ENCODE results near the gene SHD. TPM values are rescaled to one million over a fixed set of nuclear protein-coding genes. Genes with fewer than 3 reads are reported as not detected.
A peak's percentile ranks its signal among the peaks of the same experiment; 100 is the strongest.

Gene SHD
- total RNA-seq, 1 experiment from 2014 or later: 4.4 TPM

DNA sequence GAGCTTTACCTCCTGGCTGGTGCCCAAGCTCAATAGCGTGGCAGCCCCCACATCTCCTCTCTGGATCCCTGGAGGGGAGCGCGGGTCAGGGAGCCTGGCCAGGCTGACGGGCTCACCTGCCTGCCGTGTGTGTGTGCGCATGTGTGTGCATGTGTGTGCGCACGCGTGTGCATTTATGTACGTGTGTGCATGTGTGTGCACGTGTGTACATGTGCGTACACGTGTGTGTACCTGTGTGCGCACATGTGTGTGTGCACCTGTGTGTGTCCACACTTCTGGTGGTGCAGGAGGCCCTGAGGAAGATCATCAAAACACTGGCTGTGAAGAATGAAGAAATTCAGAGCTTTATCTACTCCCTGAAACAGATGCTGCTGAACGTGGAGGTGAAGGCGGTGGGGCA lies 26.6 kb downstream of the SHD start:
- Histone ChIP-seq H3K4ac (ENCODE audit: low read depth, low read length) (no peak overlapping the region), H3K14ac (ENCODE audit: insufficient read depth, low read length) (no peak overlapping the region), H3K9ac (ENCODE audit: extremely low read depth, insufficient read length, low read length) (no peak overlapping the region)

More for the DNA sequence above, 26.6 kb downstream of the SHD start:
- no peak for DNase-seq
- Histone ChIP-seq H4K5ac (ENCODE audit: insufficient read length, low read depth, low read length) (no peak overlapping the region), H3K9me3 (ENCODE audit: control insufficient read depth, low read depth, low read length) (no peaks in the 10 kb centered on the region), H2BK12ac (ENCODE audit: insufficient read length, low read depth, low read length) (no peak overlapping the region), H2BK15ac (ENCODE audit: low read depth, low read length) (no peak overlapping the region), H3K27me3 (ENCODE audit: insufficient read depth, low read length) (no peaks in the 10 kb centered on the region), H2AFZ (ENCODE audit: low read length) (no peak overlapping the region), H3K18ac (ENCODE audit: insufficient read length, low read depth, low read length) (no peak overlapping the region), H3T11ph (ENCODE audit: low read length) (no peak overlapping the region), H2BK20ac (ENCODE audit: low read depth, low read length, poor library complexity, severe bottlenecking) (no peak overlapping the region), H3K56ac (ENCODE audit: insufficient read length, low read depth, low read length) (no peak overlapping the region), H2BK5ac (ENCODE audit: insufficient read length, low read length) (no peak overlapping the region), H4K91ac (ENCODE audit: insufficient read length, low read depth, low read length) (no peak overlapping the region), H4K20me1 (ENCODE audit: control insufficient read depth, insufficient read depth, insufficient read length) (no peaks in the 10 kb centered on the region), H3K4me2 (ENCODE audit: insufficient read depth, insufficient read length, low read length) (no peak overlapping the region), H3K79me2 (ENCODE audit: insufficient read depth, low read length) (no peaks in the 10 kb centered on the region), H4K8ac (replicated peaks; ENCODE audit: insufficient read length, low read depth, low read length) (no peak overlapping the region), H3K23ac (ENCODE audit: insufficient read length, low read depth, low read length) (no peak overlapping the region), H3K4me1 (ENCODE audit: insufficient read depth, low read length) (no peaks in the 10 kb centered on the region), H2BK120ac (ENCODE audit: low read depth, low read length, poor library complexity, severe bottlenecking) (no peak overlapping the region), H2AK5ac (ENCODE audit: insufficient read length, low read length) (no peak overlapping the region), H3K79me1 (ENCODE audit: insufficient read depth, low read depth, low read length, poor library complexity, severe bottlenecking) (no peaks in the 10 kb centered on the region), H3K23me2 (ENCODE audit: insufficient read length, low read depth, low read length, poor library complexity, severe bottlenecking) (no peaks in the 10 kb centered on the region), H3K27ac (ENCODE audit: insufficient read length, low read depth, low read length) (no peak overlapping the region)
- no CpG with 5 or more reads among the region's 16 CpGs for WGBS (ENCODE audit: extremely low coverage, insufficient read length, low lambda C conversion rate)
- H3K9me3 Mint-ChIP-seq: no peaks in the 10 kb centered on the region; a peak in 1 of 5 replicates
- peaks cover 8% of the 10 kb centered on the region for H3K27me3 Mint-ChIP-seq (ENCODE audit: low read depth)
- peak overlapping the region; percentile 64 to 76 for H3K4me3 Mint-ChIP-seq
- TF ChIP-seq, protein P1, sequence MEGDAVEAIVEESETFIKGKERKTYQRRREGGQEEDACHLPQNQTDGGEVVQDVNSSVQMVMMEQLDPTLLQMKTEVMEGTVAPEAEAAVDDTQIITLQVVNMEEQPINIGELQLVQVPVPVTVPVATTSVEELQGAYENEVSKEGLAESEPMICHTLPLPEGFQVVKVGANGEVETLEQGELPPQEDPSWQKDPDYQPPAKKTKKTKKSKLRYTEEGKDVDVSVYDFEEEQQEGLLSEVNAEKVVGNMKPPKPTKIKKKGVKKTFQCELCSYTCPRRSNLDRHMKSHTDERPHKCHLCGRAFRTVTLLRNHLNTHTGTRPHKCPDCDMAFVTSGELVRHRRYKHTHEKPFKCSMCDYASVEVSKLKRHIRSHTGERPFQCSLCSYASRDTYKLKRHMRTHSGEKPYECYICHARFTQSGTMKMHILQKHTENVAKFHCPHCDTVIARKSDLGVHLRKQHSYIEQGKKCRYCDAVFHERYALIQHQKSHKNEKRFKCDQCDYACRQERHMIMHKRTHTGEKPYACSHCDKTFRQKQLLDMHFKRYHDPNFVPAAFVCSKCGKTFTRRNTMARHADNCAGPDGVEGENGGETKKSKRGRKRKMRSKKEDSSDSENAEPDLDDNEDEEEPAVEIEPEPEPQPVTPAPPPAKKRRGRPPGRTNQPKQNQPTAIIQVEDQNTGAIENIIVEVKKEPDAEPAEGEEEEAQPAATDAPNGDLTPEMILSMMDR (conservative IDR thresholded peaks at IDR 0.05): no peak
- H3K4me1 Mint-ChIP-seq: peaks cover 10 to 20% of the 10 kb centered on the region in 2 experiments
- H3K27ac Mint-ChIP-seq: peak overlapping the region in 2 of 3 experiments; percentile 35 to 62; a peak in 1 of 7 replicates
- peaks cover 20 to 47% (median 40%) of the 10 kb centered on the region in 3 experiments; a peak in 6 of 7 replicates for H3K36me3 Mint-ChIP-seq (ENCODE audit: insufficient read depth in 1 of 3, low read depth in 3 of 3)

All from H9 (cell line).